ENCODE data around the gene GIMAP1.
"Not testable (repeated sequence)": the region's sequence is repeated elsewhere in the genome, so short reads cannot be mapped to it uniquely, and the experiment has no call there.

The GIMAP1 gene
- 10.5 to 130 (median 26.9) reads per million in 9 experiments for total RNA-seq

DNA sequence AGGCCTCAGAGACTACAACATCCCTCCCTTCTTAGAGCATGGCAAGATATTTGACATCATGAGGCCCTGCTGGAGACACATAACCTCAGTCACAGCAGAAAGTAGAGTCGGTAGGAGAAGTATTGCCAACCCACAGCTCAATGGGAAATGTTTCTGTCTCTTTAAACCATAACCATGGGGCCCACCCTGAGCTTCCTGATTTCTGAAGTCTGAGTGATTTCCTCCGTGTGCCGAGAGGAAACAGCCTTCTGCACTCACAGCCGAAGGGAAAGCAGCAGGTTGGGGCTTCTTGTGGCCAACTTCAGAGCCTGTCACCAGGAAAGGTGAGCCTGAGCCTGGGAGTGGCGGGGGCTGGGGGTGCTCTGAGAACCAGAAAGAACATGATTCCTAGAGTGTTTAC is at the start of gene GIMAP1:
Gene GIMAP1, plus strand, starts transcription at position 246 of the 400 bp plus-strand sequence. CDS start 2,435 bp downstream, outside the sequence.
- peak; percentile 84 for ATAC-seq (replicated peaks)
- Mint-ChIP-seq H3K4me3 (peak within 1 kb of the TSS; percentile 86 to 99), H3K27ac (peak within 1 kb of the TSS; percentile 91 to 99), H3K27me3 (no peaks in the 10 kb centered on the region), H3K4me1 (ENCODE audit: low read depth in 2 of 2) (peaks cover 52 to 55% of the 10 kb centered on the region in 2 donors), H3K9me3 (no peaks in the 10 kb centered on the region), H3K36me3 (ENCODE audit: insufficient read depth) (peaks cover 43% of the 10 kb centered on the region)
- peak; percentile 40 to 52 (median 42) for DNase-seq

- Mint-ChIP-seq H3K4me1 (ENCODE audit: low read depth in 2 of 2) (peaks cover 58 to 70% of the 10 kb centered on the region in 2 donors), H3K4me3 (peak overlapping the region; percentile 57 to 69), H3K36me3 (ENCODE audit: insufficient read depth) (peaks cover 20% of the 10 kb centered on the region), H3K27ac (peak overlapping the region; percentile 97 to 100), H3K27me3 (no peaks in the 10 kb centered on the region), H3K9me3 (peaks cover 2 to 5% of the 10 kb centered on the region in 2 donors)
- peak; percentile 80 for ATAC-seq (replicated peaks)
- peak; percentile 45 to 59 (median 55) for DNase-seq
These were observed 47.9 kb upstream of the GIMAP1 start for GRCh38 chr7:150668472-150668911.

- Mint-ChIP-seq H3K27me3 (no peaks in the 10 kb centered on the region), H3K4me3 (peak overlapping the region; percentile 57 to 69), H3K9me3 (peaks cover 2 to 5% of the 10 kb centered on the region in 2 donors), H3K36me3 (ENCODE audit: insufficient read depth) (peaks cover 20% of the 10 kb centered on the region), H3K27ac (peak overlapping the region; percentile 97 to 100), H3K4me1 (ENCODE audit: low read depth in 2 of 2) (peaks cover 53 to 66% of the 10 kb centered on the region in 2 donors)
- ATAC-seq (replicated peaks) (no peak), DNase-seq (no peak)
These were observed 47.4 kb upstream of the GIMAP1 start for GRCh38 chr7:150668977-150669376.

GRCh38 chr7:150671798-150672585 is 44.4 kb upstream of the GIMAP1 start:
- H3K4me3 Mint-ChIP-seq, H3K9me3 Mint-ChIP-seq: not testable (repeated sequence)
- H3K4me1 Mint-ChIP-seq (ENCODE audit: low read depth in 2 of 2): peaks cover 40 to 62% of the 10 kb centered on the region in 2 donors

GRCh38 chr7:150675714-150676113 is 40.7 kb upstream of the GIMAP1 start:
- Mint-ChIP-seq H3K27me3 (no peaks in the 10 kb centered on the region), H3K4me1 (ENCODE audit: low read depth in 2 of 2) (peaks cover 49 to 67% of the 10 kb centered on the region in 2 donors), H3K9me3 (peaks cover 0 to 7% of the 10 kb centered on the region in 2 donors), H3K27ac (peak overlapping the region; percentile 57 to 86), H3K36me3 (ENCODE audit: insufficient read depth) (no peaks in the 10 kb centered on the region), H3K4me3 (peak overlapping the region; percentile 24 to 71)
- DNase-seq: no peak
- no peak for ATAC-seq (replicated peaks)

More at GRCh38 chr7:150671798-150672585, 44.4 kb upstream of the GIMAP1 start:
- not testable (repeated sequence) for ATAC-seq (replicated peaks); DNase-seq; H3K36me3 Mint-ChIP-seq (ENCODE audit: insufficient read depth); H3K27me3 Mint-ChIP-seq
- peak overlapping the region in 1 of 2 donors; percentile 19 for H3K27ac Mint-ChIP-seq

- peak; percentile 9 for ATAC-seq (replicated peaks)
- Mint-ChIP-seq H3K4me3 (peak overlapping the region; percentile 60 to 71), H3K27ac (peak overlapping the region; percentile 83 to 86), H3K4me1 (ENCODE audit: low read depth in 2 of 2) (peaks cover 49 to 68% of the 10 kb centered on the region in 2 donors)
- not testable (repeated sequence) for H3K36me3 Mint-ChIP-seq (ENCODE audit: insufficient read depth); H3K9me3 Mint-ChIP-seq; H3K27me3 Mint-ChIP-seq; DNase-seq
These were observed 40.1 kb upstream of the GIMAP1 start for GRCh38 chr7:150676276-150676675.

DNA sequence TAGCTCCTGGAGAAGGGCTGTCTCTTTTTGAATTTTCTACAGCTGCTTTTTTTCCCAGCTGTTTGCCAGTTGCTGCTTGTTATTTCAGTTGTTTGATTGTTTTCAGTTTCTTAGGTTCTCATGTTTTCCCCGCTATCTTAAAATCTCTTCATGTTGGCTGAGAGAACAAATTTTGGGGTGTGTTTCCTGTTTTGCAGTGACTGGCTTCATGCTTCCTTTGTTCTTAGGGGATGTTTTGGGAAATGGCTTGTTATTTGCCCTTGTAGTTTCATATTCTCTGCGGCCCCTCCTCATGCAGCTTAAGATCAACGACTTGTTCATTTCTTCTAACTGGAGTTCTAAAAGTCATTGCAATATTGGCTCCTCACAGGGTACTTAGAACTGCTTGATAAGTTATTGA is 39.6 kb upstream of the GIMAP1 start:
- H3K4me1 Mint-ChIP-seq (ENCODE audit: low read depth in 2 of 2): peaks cover 49 to 68% of the 10 kb centered on the region in 2 donors
- peak; percentile 92 for ATAC-seq (replicated peaks)
- H3K27ac Mint-ChIP-seq: peak overlapping the region; percentile 83 to 86
- not testable (repeated sequence) for H3K27me3 Mint-ChIP-seq; H3K36me3 Mint-ChIP-seq (ENCODE audit: insufficient read depth); DNase-seq; H3K9me3 Mint-ChIP-seq
- peak overlapping the region; percentile 60 to 71 for H3K4me3 Mint-ChIP-seq

DNA sequence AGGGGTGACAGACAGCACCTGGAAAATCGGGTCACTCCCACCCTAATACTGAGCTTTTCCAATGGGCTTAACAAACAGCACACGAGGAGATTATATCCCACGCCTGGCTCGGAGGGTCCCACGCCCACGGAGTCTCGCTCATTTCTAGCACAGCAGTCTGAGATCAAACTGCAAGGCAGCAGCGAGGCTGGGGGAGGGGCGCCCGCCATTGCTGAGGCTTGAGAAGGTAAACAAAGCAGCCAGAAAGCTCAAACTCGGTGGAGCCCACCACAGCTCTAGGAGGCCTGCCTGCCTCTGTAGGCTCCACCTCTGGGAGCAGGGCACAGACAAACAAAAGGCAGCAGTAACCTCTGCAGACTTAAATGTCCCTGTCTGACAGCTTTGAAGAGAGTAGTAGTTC is 37.8 kb upstream of the GIMAP1 start:
- H3K4me1 Mint-ChIP-seq (ENCODE audit: low read depth in 2 of 2): peaks cover 59 to 80% of the 10 kb centered on the region in 2 donors
- not testable (repeated sequence) for DNase-seq; H3K36me3 Mint-ChIP-seq (ENCODE audit: insufficient read depth); H3K27me3 Mint-ChIP-seq; H3K9me3 Mint-ChIP-seq; ATAC-seq (replicated peaks)
- H3K4me3 Mint-ChIP-seq: peak overlapping the region; percentile 47 to 53
- peak overlapping the region in 1 of 2 donors; percentile 75 for H3K27ac Mint-ChIP-seq

DNA sequence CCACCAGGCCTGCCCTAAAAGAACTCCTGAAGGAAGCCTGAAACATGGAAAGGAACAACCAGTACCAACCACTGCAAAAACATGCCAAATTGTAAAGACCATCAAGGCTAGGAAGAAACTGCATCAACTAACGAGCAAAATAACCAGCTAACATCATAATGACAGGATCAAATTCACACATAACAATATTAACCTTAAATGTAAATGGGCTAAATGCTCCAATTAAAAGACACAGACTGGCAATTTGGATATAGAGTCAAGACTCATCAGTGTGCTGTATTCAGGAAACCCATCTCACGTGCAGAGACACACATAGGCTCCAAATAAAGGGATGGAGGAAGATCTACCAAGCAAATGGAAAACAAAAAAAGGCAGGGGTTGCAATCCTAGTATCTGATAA is 36.0 kb upstream of the GIMAP1 start:
- H3K36me3 Mint-ChIP-seq (ENCODE audit: insufficient read depth); DNase-seq; H3K27me3 Mint-ChIP-seq; H3K9me3 Mint-ChIP-seq; ATAC-seq (replicated peaks): not testable (repeated sequence)
- peak overlapping the region in 1 of 2 donors; percentile 37 for H3K4me3 Mint-ChIP-seq
- peak overlapping the region; percentile 98 to 99 for H3K27ac Mint-ChIP-seq
- peaks cover 67 to 89% of the 10 kb centered on the region in 2 donors for H3K4me1 Mint-ChIP-seq (ENCODE audit: low read depth in 2 of 2)

DNA sequence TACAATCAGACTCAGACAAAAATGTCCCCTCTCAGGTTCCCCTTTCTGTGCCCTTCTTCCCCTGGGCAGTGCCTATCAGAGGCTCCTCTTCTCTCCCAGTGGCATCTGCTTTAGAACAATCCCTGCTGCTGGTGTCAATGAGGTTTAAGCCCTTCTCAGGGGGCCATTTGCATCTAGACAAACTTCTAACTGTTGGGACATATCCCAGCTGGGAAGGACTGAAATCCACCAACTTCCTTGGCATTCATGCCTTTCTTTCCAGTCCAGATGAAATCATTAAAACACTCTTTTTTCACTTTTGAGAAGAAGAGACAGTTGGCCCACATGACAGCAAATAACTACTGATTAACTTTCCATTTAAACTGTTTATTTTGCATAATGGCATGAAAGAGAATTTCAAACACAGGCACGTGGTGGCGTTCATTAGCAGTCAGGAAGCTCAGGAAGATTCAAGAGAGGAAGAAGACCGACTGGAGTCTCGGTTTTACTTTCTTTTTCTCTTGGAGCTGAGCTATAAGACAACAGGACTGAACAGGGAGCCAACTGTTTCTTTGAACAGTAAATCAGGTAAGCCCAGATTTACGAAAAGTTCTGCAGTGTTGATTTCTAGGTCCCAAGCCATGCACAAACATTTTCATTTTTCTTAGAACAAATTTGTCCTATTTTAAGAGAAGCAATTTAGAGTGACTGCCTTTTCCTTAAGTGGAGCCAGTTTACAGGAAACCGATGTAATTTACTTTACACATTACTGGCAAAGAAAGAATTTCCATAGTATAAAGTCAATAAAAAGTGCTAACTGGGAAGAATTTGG is 31.0 kb upstream of the GIMAP1 start, which contains the start of gene GIMAP2:
Gene GIMAP2, plus strand, starts transcription at position 488 of the 811 bp plus-strand sequence. CDS start 1,354 bp downstream, outside the sequence.
- peaks cover 7 to 12% of the 10 kb centered on the region in 2 donors for H3K9me3 Mint-ChIP-seq
- no peaks in the 10 kb centered on the region for H3K27me3 Mint-ChIP-seq
- H3K4me1 Mint-ChIP-seq (ENCODE audit: low read depth in 2 of 2): peaks cover 67 to 86% of the 10 kb centered on the region in 2 donors
- H3K4me3 Mint-ChIP-seq: peak within 1 kb of the TSS; percentile 96 to 97
- DNase-seq (no peak), ATAC-seq (replicated peaks) (peak; percentile 77)
- H3K27ac Mint-ChIP-seq: peak within 1 kb of the TSS; percentile 98 to 99
- peaks cover 51% of the 10 kb centered on the region for H3K36me3 Mint-ChIP-seq (ENCODE audit: insufficient read depth)

DNA sequence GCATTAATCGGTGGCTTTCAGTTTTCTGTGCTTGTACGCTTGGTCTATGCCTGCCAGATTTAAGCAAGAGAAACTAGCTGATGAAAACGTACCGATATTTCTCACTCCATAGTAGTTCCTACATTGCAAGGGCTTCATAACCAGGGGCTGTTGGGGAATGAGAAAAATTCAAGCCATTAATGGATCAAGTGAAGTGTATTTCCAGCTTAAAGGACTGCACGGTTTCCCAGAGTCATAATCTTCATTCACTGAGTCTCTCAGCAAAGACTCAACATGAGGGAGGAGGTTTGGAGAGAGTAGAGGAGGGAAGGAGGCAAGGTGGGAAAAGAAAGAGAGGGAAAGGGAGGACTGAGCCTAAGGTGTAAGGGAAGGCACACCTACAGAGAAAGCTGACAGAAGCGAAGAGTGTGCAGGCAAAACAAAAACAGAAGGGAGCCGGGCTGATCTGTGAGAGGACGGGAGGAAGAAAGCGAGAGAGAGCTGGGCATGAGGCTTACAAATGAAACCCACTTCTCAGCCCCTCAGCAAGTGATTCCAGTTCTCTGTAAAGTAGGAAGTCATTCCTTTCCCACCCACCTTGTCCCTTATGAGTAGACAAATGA is 30.3 kb upstream of the GIMAP1 start:
- ATAC-seq (replicated peaks): peak; percentile 42
- peak overlapping the region; percentile 98 to 99 for H3K27ac Mint-ChIP-seq
- peaks cover 10 to 16% of the 10 kb centered on the region in 2 donors for H3K9me3 Mint-ChIP-seq
- H3K4me3 Mint-ChIP-seq: peak overlapping the region; percentile 96 to 97
- H3K27me3 Mint-ChIP-seq: no peaks in the 10 kb centered on the region
- H3K4me1 Mint-ChIP-seq (ENCODE audit: low read depth in 2 of 2): peaks cover 65 to 84% of the 10 kb centered on the region in 2 donors
- no peak for DNase-seq
- H3K36me3 Mint-ChIP-seq (ENCODE audit: insufficient read depth): peaks cover 58% of the 10 kb centered on the region

DNA sequence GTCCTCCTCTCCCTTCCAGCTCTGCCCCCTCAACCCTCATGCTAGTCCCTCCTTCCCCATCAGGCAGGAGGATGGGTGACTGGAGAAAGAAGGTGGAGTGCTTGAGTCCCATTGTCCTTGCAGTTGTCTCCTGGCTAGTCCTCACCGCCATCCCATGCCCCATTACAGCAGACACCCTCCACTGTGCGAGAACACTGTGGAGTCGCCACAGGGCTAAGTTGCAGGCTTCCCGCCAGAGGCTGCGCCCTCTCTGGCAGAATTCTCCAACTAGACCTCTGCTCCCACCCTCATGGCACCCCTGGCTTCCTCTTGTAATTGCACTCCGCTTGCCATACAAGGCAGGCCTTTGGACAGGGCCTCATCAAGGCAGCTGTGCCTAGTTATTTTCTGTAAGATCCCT is 27.8 kb upstream of the GIMAP1 start:
- Mint-ChIP-seq H3K4me1 (ENCODE audit: low read depth in 2 of 2) (peaks cover 56 to 74% of the 10 kb centered on the region in 2 donors), H3K4me3 (peak overlapping the region; percentile 96 to 97), H3K27ac (peak overlapping the region; percentile 98 to 99), H3K27me3 (no peaks in the 10 kb centered on the region), H3K9me3 (peaks cover 10 to 23% of the 10 kb centered on the region in 2 donors), H3K36me3 (ENCODE audit: insufficient read depth) (peaks cover 69% of the 10 kb centered on the region)
- ATAC-seq (replicated peaks) (no peak), DNase-seq (no peak)

DNA sequence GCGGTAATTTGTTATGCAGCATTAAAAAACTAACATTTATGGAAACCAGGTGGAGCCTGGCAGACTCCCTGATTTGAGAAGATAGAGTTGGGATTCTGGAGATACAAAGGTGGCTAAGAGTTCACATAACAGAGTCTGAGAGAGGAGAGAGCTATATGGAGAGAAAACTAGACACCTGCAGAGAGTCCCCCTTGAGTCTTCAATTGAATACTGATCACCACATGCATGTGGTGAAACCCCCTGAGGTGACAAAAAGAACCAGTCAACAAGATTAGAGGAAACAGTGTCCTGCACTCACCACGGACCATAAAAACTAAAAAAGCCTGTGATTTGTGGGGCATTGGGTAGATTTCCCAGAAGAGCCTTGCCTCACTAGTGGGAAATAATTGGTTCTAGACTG is 20.8 kb upstream of the GIMAP1 start:
- Mint-ChIP-seq H3K36me3 (ENCODE audit: insufficient read depth) (peaks cover 22% of the 10 kb centered on the region), H3K4me3 (no peak overlapping the region), H3K27me3 (no peaks in the 10 kb centered on the region), H3K9me3 (peaks cover 16 to 39% of the 10 kb centered on the region in 2 donors), H3K27ac (no peak overlapping the region), H3K4me1 (ENCODE audit: low read depth in 2 of 2) (peaks cover 13 to 17% of the 10 kb centered on the region in 2 donors)
- ATAC-seq (replicated peaks): no peak
- no peak for DNase-seq

All from effector memory CD8-positive, alpha-beta T cell (primary cell).